ENCODE results near the gene ADAM8. TPM values are rescaled to one million over a fixed set of nuclear protein-coding genes. Genes with fewer than 3 reads are reported as not detected.
"Not testable (repeated sequence)": the region's sequence is repeated elsewhere in the genome, so short reads cannot be mapped to it uniquely, and the experiment has no call there.

The ADAM8 gene
- total RNA-seq: 35.3 TPM

GRCh38 chr10:133276435-133277201 is at the start of gene ADAM8:
Gene ADAM8 (minus strand): TSS chr10:133276868. CDS start chr10:133276817, 51 bp downstream.
- DNase-seq (ENCODE audit: low spot score): no peak

GRCh38 chr10:133326223-133326551 is 49.5 kb upstream of the ADAM8 start:
- DNase-seq (ENCODE audit: low spot score): no peak

GRCh38 chr10:133325440-133326222 is 49.0 kb upstream of the ADAM8 start:
- no peak for DNase-seq (ENCODE audit: low spot score)

- DNase-seq (ENCODE audit: low spot score): no peak
These were observed 48.2 kb upstream of the ADAM8 start for GRCh38 chr10:133324857-133325260.

GRCh38 chr10:133324198-133324792 is 47.6 kb upstream of the ADAM8 start:
- DNase-seq (ENCODE audit: low spot score): peak; percentile 72

- not testable (repeated sequence) for DNase-seq (ENCODE audit: low spot score)
These were observed 45.5 kb upstream of the ADAM8 start for GRCh38 chr10:133322064-133322709.

- DNase-seq (ENCODE audit: low spot score): not testable (repeated sequence)
These were observed 44.3 kb upstream of the ADAM8 start for GRCh38 chr10:133320852-133321422.

- no peak for DNase-seq (ENCODE audit: low spot score)
These were observed 41.9 kb upstream of the ADAM8 start for GRCh38 chr10:133318494-133319127.

- no peak for DNase-seq (ENCODE audit: low spot score)
These were observed 40.1 kb upstream of the ADAM8 start for GRCh38 chr10:133316732-133317131.

GRCh38 chr10:133316266-133316665 is 39.6 kb upstream of the ADAM8 start:
- DNase-seq (ENCODE audit: low spot score): no peak

GRCh38 chr10:133315847-133316246 is 39.2 kb upstream of the ADAM8 start:
- no peak for DNase-seq (ENCODE audit: low spot score)

- no peak for DNase-seq (ENCODE audit: low spot score)
These were observed 38.2 kb upstream of the ADAM8 start for GRCh38 chr10:133314911-133315310.

- DNase-seq (ENCODE audit: low spot score): no peak
These were observed 36.5 kb upstream of the ADAM8 start for GRCh38 chr10:133313192-133313591.

GRCh38 chr10:133312769-133313145 is 36.1 kb upstream of the ADAM8 start:
- DNase-seq (ENCODE audit: low spot score): no peak

- DNase-seq (ENCODE audit: low spot score): no peak
These were observed 35.5 kb upstream of the ADAM8 start for GRCh38 chr10:133312016-133312768.

GRCh38 chr10:133311570-133311969 is 34.9 kb upstream of the ADAM8 start:
- no peak for DNase-seq (ENCODE audit: low spot score)

- DNase-seq (ENCODE audit: low spot score): no peak
These were observed 34.1 kb upstream of the ADAM8 start for GRCh38 chr10:133310789-133311188.

- DNase-seq (ENCODE audit: low spot score): no peak
These were observed 33.7 kb upstream of the ADAM8 start for GRCh38 chr10:133310399-133310755.

- no peak for DNase-seq (ENCODE audit: low spot score)
These were observed 33.2 kb upstream of the ADAM8 start for GRCh38 chr10:133309720-133310398.

- DNase-seq (ENCODE audit: low spot score): peak; percentile 96
These were observed 32.5 kb upstream of the ADAM8 start for GRCh38 chr10:133309100-133309719.

All from ureter (tissue), 1 donor.